ENCODE results near the gene RHBDL2.
A peak's percentile ranks its signal among the peaks of the same experiment; 100 is the strongest.
"Not testable (repeated sequence)": the region's sequence is repeated elsewhere in the genome, so short reads cannot be mapped to it uniquely, and the experiment has no call there.

RHBDL2 gene

DNA sequence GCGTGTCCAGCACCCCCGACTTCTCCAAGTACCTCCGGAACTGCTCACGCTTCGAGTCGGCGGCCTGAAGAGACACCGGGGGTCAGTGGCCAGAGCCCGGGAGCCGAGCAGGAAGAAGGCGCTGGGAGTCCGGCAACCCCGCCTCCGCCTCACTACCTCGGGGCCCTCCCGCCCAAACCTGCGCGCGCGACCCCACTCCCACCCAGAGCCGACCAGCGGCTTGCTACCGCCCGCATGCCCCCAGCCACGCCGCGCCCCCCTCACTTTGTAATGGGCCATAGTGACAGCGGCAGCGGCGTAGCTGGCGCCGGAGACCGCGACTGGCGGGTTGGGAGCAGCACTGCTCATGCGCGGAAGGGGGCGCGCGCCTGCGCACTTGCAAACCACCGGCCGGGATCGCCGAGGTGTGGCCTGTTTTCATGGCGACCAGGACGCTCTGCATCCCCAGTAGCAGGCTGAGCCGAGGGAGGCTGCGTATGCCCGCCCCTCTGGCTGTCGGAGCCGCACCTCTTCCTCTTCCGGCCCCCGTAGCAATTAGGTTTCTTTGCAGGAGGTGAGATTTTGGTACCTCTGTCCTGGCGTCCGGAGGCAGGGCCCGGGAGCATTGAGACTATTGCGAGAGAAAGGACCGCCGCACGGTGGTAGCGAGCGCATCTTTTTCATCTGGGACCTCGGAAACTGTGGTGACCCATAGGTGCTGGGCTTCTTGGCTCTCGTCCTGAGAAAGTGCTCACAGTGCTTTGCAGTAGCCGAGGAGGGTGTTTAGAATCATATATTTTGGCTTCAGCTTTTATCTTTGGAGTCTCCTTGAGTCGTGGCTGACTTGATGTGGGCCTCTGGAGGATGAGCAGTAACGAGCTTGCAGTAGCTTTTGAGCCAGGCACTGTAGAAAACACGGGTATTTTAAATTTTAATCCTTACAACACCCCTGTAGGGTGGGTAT, 68.3 kb downstream of the RHBDL2 start, which contains the start of gene MYCBP:
TSS of gene MYCBP (minus strand) at position 322 of the 943 bp plus-strand sequence. CDS start at position 279, 43 bp downstream.
- peak; percentile 98 for DNase-seq

DNA sequence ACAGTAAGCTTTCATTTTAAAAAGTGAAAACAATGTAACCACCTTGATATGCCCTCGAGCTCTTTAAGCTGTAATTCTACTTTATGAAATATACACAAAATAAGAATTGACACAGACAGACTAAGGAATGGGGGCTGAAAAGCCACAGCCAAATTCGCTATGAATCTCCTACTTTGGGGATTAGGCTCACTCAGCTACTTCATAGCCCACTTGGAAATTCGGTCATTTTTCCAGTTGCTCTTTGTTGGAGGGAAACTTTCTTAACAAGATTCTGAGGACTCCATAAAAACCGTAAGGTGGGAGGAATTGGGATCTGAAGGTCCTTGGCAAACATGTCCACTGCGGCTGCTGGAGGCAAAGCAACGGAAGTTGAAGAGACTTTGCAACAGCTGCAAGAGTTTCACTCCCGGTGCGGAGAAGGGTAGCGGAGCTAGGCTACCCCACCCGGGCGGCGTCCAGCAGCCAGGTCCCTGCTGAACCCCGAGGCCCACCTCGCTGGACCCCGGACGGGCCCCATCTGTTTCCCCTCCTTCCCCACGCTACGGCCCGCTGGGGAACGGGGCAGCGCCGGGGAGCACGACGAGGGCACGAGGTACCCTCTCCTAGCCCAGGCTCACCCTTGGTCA, 69.1 kb downstream of the RHBDL2 start:
- peak; percentile 33 for DNase-seq

DNA sequence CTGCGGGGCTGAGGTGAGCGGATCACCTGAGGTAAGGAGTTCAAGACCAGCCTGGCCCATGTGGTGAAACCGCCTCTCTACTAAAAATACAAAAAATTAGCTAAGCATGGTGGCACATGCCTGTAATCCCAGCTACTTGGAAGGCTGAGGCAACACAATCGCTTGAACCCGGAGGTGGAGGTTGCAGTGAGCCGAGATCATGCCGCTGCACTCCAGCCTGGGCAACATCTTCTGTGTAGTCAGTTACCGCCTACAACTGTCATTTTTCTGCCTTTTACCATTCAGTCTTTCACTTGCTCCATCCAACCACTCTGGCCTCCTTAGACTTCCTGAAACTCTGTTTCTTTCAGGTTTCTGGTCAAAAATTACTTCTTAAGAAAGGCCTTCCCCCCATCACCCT, 70.6 kb downstream of the RHBDL2 start:
- DNase-seq = no peak

DNA sequence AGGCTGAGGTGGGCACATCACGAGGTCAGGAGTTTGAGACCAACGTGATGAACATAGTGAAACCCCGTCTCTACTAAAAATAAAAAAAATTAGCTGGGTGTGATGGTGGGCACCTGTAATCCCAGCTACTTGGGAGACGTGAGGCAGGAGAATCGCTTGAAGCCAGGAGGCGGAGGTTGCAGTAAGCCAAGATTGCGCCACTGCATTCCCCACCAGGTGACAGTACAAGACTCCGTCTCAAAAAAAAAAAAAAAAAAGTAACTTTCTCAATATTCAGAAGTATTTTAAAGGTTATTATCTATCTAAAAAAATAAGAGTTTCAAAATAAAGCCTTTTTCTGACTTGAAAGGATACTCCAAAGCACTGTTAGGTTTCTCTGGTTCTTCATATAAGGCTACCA, 74.4 kb downstream of the RHBDL2 start:
- no peak for DNase-seq

DNA sequence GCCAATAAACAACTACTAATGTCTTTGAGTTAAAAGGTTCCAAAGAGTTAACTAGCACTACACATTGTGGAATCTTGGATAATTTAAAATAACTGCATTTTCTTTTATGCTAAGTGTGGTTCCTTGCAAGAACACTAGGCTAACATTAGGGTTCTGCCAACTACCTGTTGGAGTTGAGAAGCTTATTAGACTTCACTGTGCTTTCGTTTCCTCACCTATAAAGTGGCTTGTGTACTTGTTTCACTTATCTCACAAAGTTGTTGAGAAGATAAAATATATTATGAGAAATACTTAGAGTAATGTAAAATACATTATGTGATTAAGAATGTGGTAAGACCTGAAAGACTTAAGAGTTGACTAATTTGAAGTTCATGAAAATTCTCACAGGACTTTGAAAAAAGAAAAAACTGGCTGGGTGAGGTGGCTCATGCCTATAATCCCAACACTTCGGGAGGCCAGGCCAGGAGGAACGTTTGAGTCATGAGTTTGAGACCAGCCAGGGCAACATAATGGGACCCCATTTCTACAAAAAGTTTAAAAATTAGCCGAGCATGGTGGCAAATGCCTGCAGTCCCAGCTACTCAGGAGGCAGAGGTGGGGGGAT, 76.4 kb downstream of the RHBDL2 start:
- DNase-seq = no peak

DNA sequence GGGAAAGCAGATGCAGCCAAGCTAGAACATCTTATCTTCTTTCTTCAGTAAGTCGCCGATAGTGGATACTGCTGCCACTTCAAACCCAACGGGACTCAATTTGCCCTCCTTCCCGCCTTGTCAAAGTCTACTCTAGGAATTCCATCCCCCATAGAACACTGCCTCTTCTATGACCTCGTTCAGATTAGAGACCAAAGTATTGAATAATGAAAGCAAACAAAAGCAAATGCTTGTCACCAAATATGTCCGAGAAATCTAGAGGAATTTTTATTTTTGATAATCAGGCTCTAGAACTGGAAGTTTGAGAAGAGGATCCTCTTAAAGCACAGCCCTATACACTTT, 81.2 kb downstream of the RHBDL2 start:
- no peak for DNase-seq

DNA sequence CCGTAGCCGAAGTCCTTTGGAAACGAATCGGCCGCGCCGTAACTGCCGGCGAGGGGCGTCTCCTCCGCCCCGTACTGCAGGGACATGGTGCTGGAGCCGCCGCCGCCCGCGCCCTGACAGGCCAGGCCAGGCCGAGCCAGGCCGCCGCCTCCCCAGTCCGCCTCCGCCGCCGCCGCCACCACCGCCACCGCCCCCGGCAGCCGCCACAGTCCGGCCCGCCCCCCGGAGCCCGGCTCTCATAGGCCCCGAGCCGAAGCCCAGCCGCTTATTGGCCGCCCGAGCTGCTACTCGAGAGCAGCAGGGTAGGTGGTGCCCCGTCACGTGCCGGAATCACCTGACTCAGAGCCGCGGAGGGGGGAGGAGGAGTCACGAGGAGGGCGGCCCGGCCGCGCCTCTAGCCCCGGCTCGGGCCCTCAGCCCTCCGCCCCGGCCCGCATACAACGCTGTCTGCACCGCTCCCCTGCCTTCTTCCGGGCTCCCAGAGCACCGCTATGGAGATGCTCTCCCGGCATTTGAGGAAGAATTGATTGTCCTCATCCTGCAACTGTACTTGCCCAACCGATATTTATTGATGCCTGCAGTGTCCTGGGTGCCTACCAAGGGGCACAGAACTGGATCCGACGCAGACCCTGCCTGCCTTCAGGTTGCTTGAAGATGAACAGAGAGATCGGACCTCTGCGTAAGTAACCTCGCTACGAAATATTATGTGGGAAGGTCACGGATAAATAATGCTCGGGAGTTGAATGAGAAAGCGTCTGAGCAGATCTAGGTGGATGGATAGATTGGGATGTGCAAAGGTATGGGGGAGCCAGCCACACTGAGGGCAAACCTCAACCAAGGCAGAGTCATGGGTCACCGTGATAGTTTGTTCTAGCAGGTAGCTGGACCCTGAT, 81.8 kb downstream of the RHBDL2 start, which contains the start of gene RRAGC:
TSS of gene RRAGC (minus strand) at position 212 of the 893 bp plus-strand sequence. CDS start at position 86, 126 bp downstream.
- DNase-seq = peak; percentile 97

DNA sequence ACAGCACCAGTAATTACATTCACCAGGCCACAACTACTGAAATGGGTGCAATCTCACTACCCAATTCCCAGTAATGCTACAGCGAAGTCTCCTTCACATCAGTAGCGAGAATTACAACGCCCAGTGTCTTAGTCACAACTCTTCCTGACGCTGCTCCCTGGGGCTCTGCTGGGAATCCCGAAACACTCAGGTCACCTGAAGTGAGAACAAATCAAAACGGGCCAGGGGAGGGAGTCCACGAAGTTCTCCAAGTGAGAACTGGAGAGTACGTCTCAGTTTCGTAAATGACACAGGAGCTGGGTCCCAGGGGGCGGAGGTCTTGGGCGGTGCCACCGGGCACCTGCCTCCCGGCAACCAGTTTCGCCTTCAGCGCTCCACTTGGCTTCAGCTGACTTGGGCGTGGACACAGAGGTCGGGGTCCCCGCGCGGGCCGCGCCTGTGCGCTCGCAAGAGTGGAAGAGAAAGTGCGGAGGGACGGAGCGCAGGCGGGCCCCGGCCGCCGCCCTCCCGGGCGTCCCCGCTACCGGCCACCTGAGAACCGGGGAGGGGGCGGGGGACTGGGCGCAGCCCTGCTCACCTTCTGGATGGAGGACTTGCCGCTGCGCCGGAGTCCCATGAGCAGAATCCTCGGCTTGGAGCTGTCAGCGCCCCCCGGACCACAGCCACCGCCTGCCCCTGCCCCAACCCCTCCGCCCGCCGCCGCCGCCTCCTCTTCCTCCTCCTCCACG, 82.6 kb downstream of the RHBDL2 start:
- DNase-seq = peak; percentile 36

DNA sequence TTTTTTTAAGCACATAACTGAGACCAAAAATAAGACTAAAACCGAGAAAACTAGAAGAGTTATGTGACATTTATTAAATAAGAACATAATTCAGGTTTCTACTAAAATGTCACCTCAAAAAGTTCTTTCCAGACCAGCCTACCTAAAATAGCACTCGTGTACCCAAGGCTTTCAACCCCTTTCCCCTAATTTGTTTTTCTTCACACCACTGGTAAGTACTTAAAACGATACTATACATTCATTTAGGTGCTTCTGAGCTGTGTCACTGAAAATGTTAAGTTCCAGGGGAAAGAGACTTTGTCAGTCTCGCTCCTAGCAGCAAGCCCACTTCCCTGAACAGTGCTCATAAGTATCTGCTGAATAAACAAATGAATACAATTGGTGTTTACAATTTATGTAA, 88.8 kb downstream of the RHBDL2 start:
- no peak for DNase-seq

DNA sequence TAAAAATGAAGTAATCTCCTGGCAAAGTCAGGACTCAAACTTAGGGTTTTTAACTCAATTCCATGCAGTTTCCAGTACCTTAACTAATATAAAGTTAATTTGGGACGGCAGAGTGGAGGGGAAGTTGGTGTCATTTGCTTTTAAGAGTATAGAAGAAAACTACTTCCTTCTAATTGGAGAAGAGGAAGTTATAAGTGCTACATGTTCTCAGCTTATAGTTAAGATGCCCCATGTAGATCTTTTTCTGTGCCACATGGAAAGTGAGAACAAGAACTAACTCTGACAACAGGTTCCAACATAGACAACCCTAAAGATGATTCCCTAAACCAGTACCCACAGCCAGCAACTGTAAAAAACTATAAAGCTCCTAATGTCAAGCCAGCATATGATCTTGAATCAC, 93.6 kb downstream of the RHBDL2 start:
- DNase-seq = no peak

DNA sequence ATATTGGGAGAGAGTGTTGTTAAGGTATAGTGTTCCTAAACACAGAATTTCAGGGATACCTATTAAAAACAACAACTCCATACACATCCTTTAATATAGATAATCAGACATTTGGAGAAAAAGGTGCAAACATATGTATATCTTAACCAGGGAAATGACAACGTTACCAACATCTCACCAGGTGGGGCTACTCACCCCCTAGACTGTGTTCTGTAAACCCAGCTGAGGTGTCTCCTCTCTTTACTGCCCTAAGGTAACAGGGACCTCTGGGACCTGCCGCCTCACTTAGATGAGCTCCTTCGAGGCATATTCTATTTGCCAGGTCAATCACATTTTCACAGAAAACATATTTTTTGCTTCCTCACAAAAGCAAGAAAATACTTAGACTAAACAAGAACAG, 95.4 kb downstream of the RHBDL2 start:
- no peak for DNase-seq

DNA sequence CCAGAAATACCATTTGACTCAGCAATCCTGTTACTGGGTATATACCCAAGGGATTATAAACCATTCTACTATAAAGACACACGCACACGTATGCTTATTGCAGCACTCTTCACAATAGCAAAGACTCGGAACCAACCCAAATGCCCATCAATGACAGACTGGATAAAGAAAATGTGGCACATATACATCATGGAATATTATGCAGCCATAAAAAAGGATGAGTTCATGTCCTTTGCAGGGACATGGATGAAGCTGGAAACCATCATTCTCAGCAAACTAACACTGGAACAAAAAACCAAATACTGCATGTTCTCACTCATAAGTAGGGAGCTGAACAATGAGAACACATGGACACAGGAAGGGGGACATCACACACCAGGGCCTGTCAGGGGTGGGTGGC, 96.5 kb downstream of the RHBDL2 start:
- not testable (repeated sequence) for DNase-seq

DNA sequence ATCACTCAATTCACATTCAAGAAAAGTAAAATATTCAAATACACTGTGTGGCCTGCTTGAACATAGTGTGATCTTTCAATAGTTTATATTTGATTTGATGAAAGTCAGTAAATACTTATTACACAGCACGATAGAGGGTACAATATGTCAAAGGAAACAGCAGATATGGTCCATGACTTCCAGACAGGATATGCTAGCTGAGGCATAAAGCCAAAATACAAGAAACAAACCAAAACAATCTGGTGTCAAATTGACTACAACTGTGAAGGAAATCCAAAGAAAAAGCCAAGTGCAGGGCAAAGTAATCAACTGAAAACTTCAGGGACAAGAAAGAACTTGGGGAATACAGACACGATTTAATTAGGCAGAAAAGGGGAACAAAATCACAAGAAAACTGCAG, 101.3 kb downstream of the RHBDL2 start:
- DNase-seq = no peak

DNA sequence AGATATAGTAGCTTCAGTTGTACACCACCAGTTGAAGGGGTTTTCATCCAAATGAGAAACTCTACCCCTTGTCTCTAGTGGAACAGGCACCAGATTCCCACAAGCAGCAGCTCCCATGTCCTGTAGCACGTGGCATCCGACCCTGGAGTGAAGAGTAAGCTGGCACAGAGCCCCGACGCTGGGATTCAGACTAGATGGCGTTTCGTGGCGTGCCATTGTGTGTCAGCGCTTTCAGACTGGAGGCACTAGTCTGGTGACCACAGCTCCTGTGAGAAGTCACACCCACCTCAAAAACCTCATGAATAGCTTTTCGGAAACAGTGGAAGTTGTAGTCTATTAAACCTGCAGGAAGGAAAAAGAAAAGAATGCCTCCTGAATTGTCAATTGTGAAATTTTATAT, 102.3 kb downstream of the RHBDL2 start:
- DNase-seq = no peak

DNA sequence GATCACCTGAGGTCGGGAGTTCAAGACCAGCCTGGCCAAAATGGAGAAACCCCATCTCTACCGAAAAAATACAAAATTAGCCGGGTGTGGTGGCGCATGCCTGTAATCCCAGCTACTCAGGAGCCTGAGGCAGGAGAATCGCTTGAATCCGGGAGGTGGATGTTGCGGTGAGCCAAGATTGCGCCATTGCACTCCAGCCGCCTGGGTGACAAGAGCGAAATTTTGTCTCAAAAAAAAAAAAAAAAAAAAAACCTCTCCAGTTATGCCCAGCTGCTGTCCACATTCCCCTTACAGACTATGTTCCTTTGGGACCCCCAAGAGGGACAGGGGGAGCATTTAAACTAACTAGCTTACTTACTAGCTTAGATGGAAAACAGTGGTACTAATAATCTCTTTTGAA, 105.3 kb downstream of the RHBDL2 start:
- not testable (repeated sequence) for DNase-seq
